ENCODE measurements around the gene SLC35A2. TPM values are rescaled to one million over a fixed set of nuclear protein-coding genes. Genes with fewer than 3 reads are reported as not detected.
A peak's percentile ranks its signal among the peaks of the same experiment; 100 is the strongest.

Gene SLC35A2
- total RNA-seq, 2 experiments from 2014 or later: 9.9 to 22.2 TPM

DNA sequence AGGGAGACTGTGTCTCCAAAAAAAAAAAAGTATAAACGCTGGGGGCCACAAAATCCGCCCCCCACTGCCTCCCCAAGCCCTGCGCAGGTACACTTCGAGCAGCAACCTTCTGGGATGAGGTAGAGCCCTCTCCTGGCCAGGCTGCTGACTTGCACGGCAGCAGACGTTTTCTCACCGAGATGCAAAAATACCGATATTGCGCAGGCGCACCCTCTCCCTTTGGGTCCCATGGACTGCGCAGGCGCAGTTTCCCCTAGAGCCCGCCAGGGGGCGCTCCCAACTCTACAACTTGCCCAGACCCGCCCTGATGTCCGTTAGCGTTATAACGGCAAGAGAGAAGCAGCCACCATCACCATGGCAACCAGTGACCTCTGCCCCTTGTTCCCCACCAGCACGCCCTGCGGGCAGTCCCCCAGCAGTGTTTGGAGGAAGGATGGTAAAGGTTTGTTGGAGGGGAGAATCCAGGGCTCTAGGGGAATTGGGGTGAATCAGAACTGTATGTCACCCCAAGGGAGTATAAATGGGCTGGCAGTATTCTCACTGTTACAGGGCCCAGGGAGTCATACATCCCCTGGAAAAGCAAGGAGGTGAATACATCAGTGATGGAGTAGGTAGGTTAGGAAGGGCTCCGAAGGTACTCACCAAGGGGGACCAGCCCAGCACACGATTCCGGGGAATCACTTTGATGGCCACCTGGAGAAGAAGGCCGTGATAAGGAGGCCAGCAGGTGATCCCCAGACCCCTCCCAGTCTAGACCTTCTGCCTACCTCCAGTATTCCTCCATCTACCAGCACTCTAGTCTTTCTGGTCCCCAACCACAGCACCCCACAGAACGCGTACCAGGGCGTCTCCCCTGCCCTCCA lies 5.9 kb upstream of the SLC35A2 start:
- DNase-seq (ENCODE audit: low spot score): peak; percentile 92
- Histone ChIP-seq H3K9me2 (ENCODE audit: insufficient read depth, low read length) (no peaks in the 10 kb centered on the region), H3K36me3 (ENCODE audit: insufficient read depth, low read length) (peaks cover 64% of the 10 kb centered on the region), H2AFZ (ENCODE audit: low read length) (no peak overlapping the region), H3K4me1 (ENCODE audit: insufficient read depth, low read length, poor library complexity, severe bottlenecking) (peaks cover 62% of the 10 kb centered on the region), H3K4me3 (ENCODE audit: low read depth, low read length, poor library complexity, severe bottlenecking) (peak overlapping the region; percentile 99), H3K79me2 (ENCODE audit: insufficient read depth, low read depth, low read length) (peaks cover 43% of the 10 kb centered on the region), H3K9me3 (ENCODE audit: low read length) (no peaks in the 10 kb centered on the region), H3K27ac (ENCODE audit: low read depth, low read length, poor library complexity, severe bottlenecking) (peak overlapping the region; percentile 80), H3K4me2 (ENCODE audit: low read length) (peak overlapping the region; percentile 73), H4K20me1 (ENCODE audit: insufficient read depth, low read length) (peaks cover 19% of the 10 kb centered on the region)
- ChIA-PET POLR2A (no interaction called here), CTCF (ENCODE audit: unreplicated experiment) (no interaction called here)
- no TSS peak for BruUV-seq (replicated peaks)
- intact Hi-C loops (cut with micrococcal nuclease; ENCODE audit: unreplicated experiment): loop anchor here (1.0 to 5.0 kb wide), 4 partner anchors 20 to 125 kb away; partner anchors contain the start of genes OTUD5 and TFE3
- TF ChIP-seq EZH2phosphoT487 (IDR thresholded peaks at IDR 0.05; ENCODE audit: borderline replicate concordance, low read depth, low read length) (no peak), CTCF (conservative IDR thresholded peaks at IDR 0.05; ENCODE audit: low read length) (peak; percentile 87)

DNA sequence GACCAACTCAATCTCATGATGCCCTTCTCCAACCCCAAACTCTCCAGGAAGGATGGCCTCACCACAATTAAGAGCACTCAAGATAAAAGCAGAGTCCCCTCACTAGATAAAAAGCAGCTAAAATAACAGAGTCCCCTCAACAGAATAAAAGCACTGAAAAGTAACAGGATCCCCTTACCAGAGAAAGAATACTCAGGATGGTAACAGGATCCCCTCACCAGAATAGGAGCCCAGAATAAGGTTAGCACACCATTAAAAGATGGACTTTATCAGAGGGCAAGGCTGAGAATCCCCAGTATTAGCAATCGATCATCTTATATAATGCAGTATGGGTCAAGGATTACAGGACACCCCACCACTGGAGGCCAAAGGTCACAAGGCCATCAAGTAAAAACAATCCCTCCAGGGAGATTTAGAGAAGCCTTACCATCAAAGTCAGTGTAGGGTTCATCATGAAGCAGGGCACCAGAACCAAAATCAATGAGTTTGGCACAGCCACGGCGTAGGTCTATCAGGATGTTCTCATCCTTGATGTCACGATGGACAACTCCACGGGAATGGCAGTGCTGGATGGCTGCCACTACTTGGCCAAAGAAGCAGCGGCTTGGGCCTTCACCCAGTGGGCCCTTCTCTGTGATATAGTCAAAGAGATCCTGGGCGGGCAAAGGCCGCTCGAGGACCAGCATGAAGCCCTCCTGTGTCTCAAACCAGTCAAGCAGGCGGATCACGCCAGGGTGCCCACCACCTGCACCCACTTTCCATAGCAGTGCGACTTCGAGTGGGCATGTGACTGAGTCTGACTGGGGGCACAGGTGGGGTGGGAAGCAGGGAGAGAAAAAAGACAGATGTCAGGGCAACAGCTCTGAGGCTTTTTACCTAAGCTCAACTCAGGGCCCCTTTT lies 3.4 kb upstream of the SLC35A2 start:
- no peak for DNase-seq (ENCODE audit: low spot score)
- Histone ChIP-seq H2AFZ (ENCODE audit: low read length) (no peak overlapping the region), H3K9me3 (ENCODE audit: low read length) (no peaks in the 10 kb centered on the region), H3K79me2 (ENCODE audit: insufficient read depth, low read depth, low read length) (peaks cover 56% of the 10 kb centered on the region), H3K4me1 (ENCODE audit: insufficient read depth, low read length, poor library complexity, severe bottlenecking) (peaks cover 45% of the 10 kb centered on the region), H3K4me2 (ENCODE audit: low read length) (peak overlapping the region; percentile 73), H4K20me1 (ENCODE audit: insufficient read depth, low read length) (peaks cover 19% of the 10 kb centered on the region), H3K27ac (ENCODE audit: low read depth, low read length, poor library complexity, severe bottlenecking) (no peak overlapping the region), H3K36me3 (ENCODE audit: insufficient read depth, low read length) (peaks cover 56% of the 10 kb centered on the region), H3K4me3 (ENCODE audit: low read depth, low read length, poor library complexity, severe bottlenecking) (peak overlapping the region; percentile 99), H3K9me2 (ENCODE audit: insufficient read depth, low read length) (no peaks in the 10 kb centered on the region)
- ChIA-PET POLR2A (interaction anchor here (0.6 kb wide), 1 partner anchor 270 kb away, joined by 3 read pairs; no protein-coding TSS in a partner anchor), CTCF (ENCODE audit: unreplicated experiment) (no interaction called here)
- BruUV-seq (replicated peaks): no TSS peak
- TF ChIP-seq EZH2phosphoT487 (IDR thresholded peaks at IDR 0.05; ENCODE audit: borderline replicate concordance, low read depth, low read length): no peak
- TF ChIP-seq CTCF (conservative IDR thresholded peaks at IDR 0.05; ENCODE audit: low read length): no peak
- intact Hi-C loops (cut with micrococcal nuclease; ENCODE audit: unreplicated experiment): loop anchor here (5.0 kb wide), 1 partner anchor 42 kb away; the partner anchor contains the start of gene OTUD5

All from OCI-LY7 (cell line).